SK-N-SH (cell line): ENCODE data around the gene TARS3.
"Not testable (repeated sequence)": the region's sequence is repeated elsewhere in the genome, so short reads cannot be mapped to it uniquely, and the experiment has no call there.

ENCODE experiments used
- CHD2 ChIP-seq: fragments of 150-350 bp; IDR thresholded peaks from 2 replicates; pipeline ENCODE4 v1.6.1; 2018; ENCODE audit warnings: low read length; ENCODE audit not compliant: partially characterized antibody
- CTCF ChIP-seq: fragments of 200-600 bp; sonication (generic); IDR thresholded peaks from 2 replicates; pipeline ENCODE4 v1.6.1; 2017; ENCODE audit warnings: antibody characterized with exemption, mild to moderate bottlenecking, moderate library complexity
- RAD21 ChIP-seq: IDR thresholded peaks from 2 replicates; pipeline ENCODE4 v1.6.1; 2012; ENCODE audit warnings: mild to moderate bottlenecking, low read length
- TAF1 ChIP-seq: IDR thresholded peaks from 2 replicates; pipeline ENCODE4 v1.6.1; 2012; ENCODE audit warnings: low read depth, mild to moderate bottlenecking, low read length, moderate library complexity, borderline replicate concordance

GRCh38 chr15:101764669-101765339 lies 40.5 kb upstream of the TARS3 start:
- TF ChIP-seq TAF1, CTCF, CHD2, RAD21: not testable (repeated sequence)
